Endothelial cell of umbilical vein (primary cell): ENCODE data around the gene MOGAT3. TPM values are rescaled to one million over a fixed set of nuclear protein-coding genes. Genes with fewer than 3 reads are reported as not detected.

Source experiments
- BruUV-seq: library from RNA; stranded (reverse); fragments of 400-500 nt; replicated peaks from 2 replicates; lab custom pipeline; 2021; lab: Mats Ljungman, UMichigan
- CTCF ChIA-PET: fragments of 300-600, 350-600 bp; sonication (Branson Sonifier 250); formaldehyde crosslinking; loops from one replicate; lab custom pipeline; 2021; ENCODE audit warnings: antibody characterized with exemption, inconsistent platforms; lab: Charles Lee
- POLR2A ChIA-PET: fragments of 300-600, 350-600 bp; sonication (Branson Sonifier 250); formaldehyde crosslinking; loops from one replicate; lab custom pipeline; 2021; ENCODE audit warnings: antibody characterized with exemption, inconsistent platforms; lab: Charles Lee
- DNase-seq: peaks from one replicate; pipeline ENCODE4 v3.0.0-alpha.2; 2011; ENCODE audit warnings: low read depth, low spot score
- FAIRE-seq: peaks from 2 replicates; lab custom pipeline; 2011; peaks lifted over from hg19 to GRCh38; lab: Jason Lieb, UNC
- H2AFZ ChIP-seq: 2 replicates; pipeline ENCODE4 v1.6.0; 2012; ENCODE audit warnings: low read depth, low read length, control low read depth, inconsistent platforms
- H3K27ac ChIP-seq: 2 replicates; pipeline ENCODE4 v1.5.1; 2011; ENCODE audit warnings: low read depth, mild to moderate bottlenecking, control low read depth, low read length, moderate library complexity; ENCODE audit not compliant: insufficient read depth
- H3K27me3 ChIP-seq, 2 experiments: 2 replicates each; pipeline versions ENCODE4 v1.6.0 to v1.6.1; 2011; ENCODE audit warnings: low read length in 2 of 2, mixed read lengths in 1 of 2; ENCODE audit not compliant: control insufficient read depth in 2 of 2, insufficient read depth in 2 of 2
- H3K36me3 ChIP-seq, 2 experiments: 2 replicates in 1 of 2; 3 replicates in 1 of 2; pipeline ENCODE4 v1.5.1; 2011; ENCODE audit warnings: low read length in 2 of 2, mild to moderate bottlenecking in 1 of 2, moderate library complexity in 1 of 2; ENCODE audit not compliant: control insufficient read depth in 2 of 2, insufficient read depth in 2 of 2; ENCODE audit errors: extremely low read depth in 1 of 2
- H3K4me1 ChIP-seq: 3 replicates; pipeline ENCODE4 v1.5.1; 2011; ENCODE audit warnings: mild to moderate bottlenecking, low read length; ENCODE audit not compliant: control insufficient read depth, insufficient read depth; ENCODE audit errors: extremely low read depth
- H3K4me2 ChIP-seq: 2 replicates; pipeline ENCODE4 v1.6.1; 2011; ENCODE audit warnings: low read length, control low read depth, mixed read lengths; ENCODE audit not compliant: insufficient read depth
- H3K4me3 ChIP-seq, 3 experiments: fragments of 200-600 bp in 1 of 3; sonication (generic), shearing (Covaris generic) in 1 of 3; replicated peaks in 1 of 3; 2 replicates each; pipeline ENCODE4 v1.5.1; 2011 to 2016; ENCODE audit warnings: control low read depth in 3 of 3, low read length in 3 of 3, mild to moderate bottlenecking in 2 of 3, inconsistent platforms in 1 of 3, low read depth in 1 of 3, moderate library complexity in 1 of 3; ENCODE audit not compliant: insufficient read depth in 1 of 3
- H3K79me2 ChIP-seq: 2 replicates; pipeline ENCODE4 v1.6.0; 2012; ENCODE audit warnings: low read length, inconsistent platforms; ENCODE audit not compliant: control insufficient read depth, insufficient read depth
- H3K9ac ChIP-seq: replicated peaks from 2 replicates; pipeline ENCODE3; 2011; ENCODE audit warnings: low read length, control low read depth; ENCODE audit not compliant: insufficient read depth; ENCODE audit errors: extremely low read depth
- H3K9me1 ChIP-seq: replicated peaks from 3 replicates; pipeline ENCODE4 v1.6.0; 2011; ENCODE audit warnings: mild to moderate bottlenecking, low read length; ENCODE audit not compliant: control insufficient read depth, insufficient read depth; ENCODE audit errors: extremely low read depth
- H3K9me3 ChIP-seq: replicated peaks from 2 replicates; pipeline ENCODE4 v1.5.1; 2012; ENCODE audit warnings: low read length, inconsistent platforms; ENCODE audit not compliant: control insufficient read depth, insufficient read depth
- H4K20me1 ChIP-seq: replicated peaks from 2 replicates; pipeline ENCODE3; 2011; ENCODE audit warnings: mild to moderate bottlenecking, low read length; ENCODE audit not compliant: control insufficient read depth, insufficient read depth; ENCODE audit errors: extremely low read depth
- CTCF ChIP-seq, 2 donors: IDR thresholded peaks; 1 replicate in 1 of 2; 2 replicates in 1 of 2; pipeline ENCODE4 v1.5.1; 2011; ENCODE audit warnings: low read length in 2 of 2, mild to moderate bottlenecking in 2 of 2, moderate library complexity in 2 of 2, control low read depth in 1 of 2, inconsistent platforms in 1 of 2, low read depth in 1 of 2; ENCODE audit not compliant: insufficient read depth in 1 of 2; ENCODE audit errors: extremely low read depth in 1 of 2
- EZH2 ChIP-seq: IDR thresholded peaks from 2 replicates; pipeline ENCODE4 v1.6.1; 2012; ENCODE audit warnings: borderline replicate concordance, low read depth, mild to moderate bottlenecking, moderate library complexity, low read length, inconsistent platforms; ENCODE audit not compliant: severe bottlenecking
- FOS ChIP-seq: IDR thresholded peaks from 2 replicates; pipeline ENCODE4 v1.6.1; 2011; ENCODE audit warnings: mild to moderate bottlenecking, low read length, moderate library complexity, borderline replicate concordance; ENCODE audit not compliant: insufficient read depth
- GATA2 ChIP-seq: IDR thresholded peaks from 2 replicates; pipeline ENCODE4 v1.7.0; 2011; ENCODE audit warnings: low read depth, mild to moderate bottlenecking, moderate library complexity, mixed read lengths, low read length; ENCODE audit not compliant: insufficient read length, insufficient read depth
- JUN ChIP-seq: IDR thresholded peaks from 2 replicates; pipeline ENCODE4 v1.6.1; 2011; ENCODE audit warnings: borderline replicate concordance, low read depth; ENCODE audit not compliant: insufficient read length, insufficient read depth
- MAX ChIP-seq: IDR thresholded peaks from 2 replicates; pipeline ENCODE4 v1.6.1; 2011; ENCODE audit not compliant: insufficient read depth, insufficient read length
- MYC ChIP-seq: IDR thresholded peaks from one replicate; pipeline ENCODE4 v1.6.1; 2011; ENCODE audit warnings: mild to moderate bottlenecking, low read depth, low read length
- POLR2A ChIP-seq: IDR thresholded peaks from 2 replicates; pipeline ENCODE4 v1.6.1; 2012; ENCODE audit warnings: low read depth, mild to moderate bottlenecking, control low read depth, low read length
- POLR2AphosphoS5 ChIP-seq: IDR thresholded peaks from 2 replicates; pipeline ENCODE4 v1.6.1; 2012; ENCODE audit warnings: low read depth, mild to moderate bottlenecking, control low read depth, low read length, moderate library complexity; ENCODE audit not compliant: insufficient read depth
- dilution Hi-C: fragments of 300-500 bp; cut with MboI; formaldehyde crosslinking; loops from one replicate; pipeline ENCODE4 v1.15.0; 2019; ENCODE audit warnings: low sequenced_read_pairs; ENCODE audit not compliant: extremely low pct_ligation_motif_present
- intact Hi-C: fragments of 100-400 bp; cut with micrococcal nuclease; formaldehyde crosslinking; loops from one replicate; pipeline ENCODE4 v1.10.0; 2022
- polyA plus RNA-seq, 4 experiments: library from polyadenylated mRNA; depleted of rRNA in 3 of 4; stranded (reverse) in 3 of 4; unstranded in 1 of 4; fragments of >200 nt; gene quantifications; 2 replicates each; pipeline versions ENCODE4 v1.2.1 to v1.2.3, GENCODE V29; 2011 to 2012; ENCODE audit warnings: missing spikeins in 1 of 4
- total RNA-seq: library from RNA; stranded (reverse); gene quantifications from 2 replicates; pipeline ENCODE4 v1.2.3, GENCODE V29; 2021

Gene MOGAT3
- total and polyA plus RNA-seq, 2 donors (not counting 3 experiments of a cell fraction or from before 2014, with no cell fraction given) = not detected

GRCh38 chr7:101165958-101166647 is 34.7 kb downstream of the MOGAT3 start:
- FAIRE-seq (no peak), DNase-seq (no peak)
- CTCF ChIA-PET = interaction anchor here (0.7 to 2.6 kb wide), 10 partner anchors 10 to 124 kb away, joined by 3 to 34 read pairs (median 5); partner anchors contain the start of gene AP1S1
- Histone ChIP-seq H3K4me2 (no peak overlapping the region), H3K27me3 (peaks cover 59 to 66% of the 10 kb centered on the region in 2 experiments), H3K9me1 (no peaks in the 10 kb centered on the region), H4K20me1 (no peaks in the 10 kb centered on the region), H3K9ac (no peak overlapping the region), H2AFZ (no peak overlapping the region), H3K27ac (no peak overlapping the region), H3K79me2 (no peaks in the 10 kb centered on the region), H3K9me3 (no peaks in the 10 kb centered on the region), H3K4me3 (no peak overlapping the region), H3K36me3 (no peaks in the 10 kb centered on the region), H3K4me1 (peaks cover 16% of the 10 kb centered on the region)
- no TSS peak for BruUV-seq
- dilution Hi-C loops (no loop called here), intact Hi-C loops (loop anchor here (1.0 to 10.0 kb wide), 2 partner anchors 22 to 271 kb away; partner anchors contain the start of gene ACHE)
- POLR2A ChIA-PET = interaction anchor here (0.5 kb wide), 1 partner anchor 37 kb away, joined by 9 read pairs; no protein-coding TSS in a partner anchor
- TF ChIP-seq POLR2AphosphoS5 = no peak
- no peak for TF ChIP-seq POLR2A
- TF ChIP-seq EZH2 = peak; percentile 41

- FAIRE-seq = peak; percentile 83
- H3K9ac ChIP-seq = no peak within 1 kb of the TSS
Measured at GRCh38 chr7:101165075-101165957, 35.5 kb downstream of the MOGAT3 start, which contains the start of gene VGF. VGF (minus strand) TSS chr7:101165569; CDS start chr7:101164843, 726 bp downstream.

More at GRCh38 chr7:101165075-101165957, 35.5 kb downstream of the MOGAT3 start, which contains the start of gene VGF:
- Histone ChIP-seq H4K20me1 (no peaks in the 10 kb centered on the region), H3K79me2 (no peaks in the 10 kb centered on the region), H3K4me1 (peaks cover 16% of the 10 kb centered on the region), H3K4me3 (no peak within 1 kb of the TSS), H3K27me3 (peaks cover 52 to 58% of the 10 kb centered on the region in 2 experiments), H3K4me2 (no peak within 1 kb of the TSS), H2AFZ (no peak within 1 kb of the TSS), H3K9me3 (no peaks in the 10 kb centered on the region), H3K36me3 (no peaks in the 10 kb centered on the region), H3K9me1 (no peaks in the 10 kb centered on the region), H3K27ac (no peak within 1 kb of the TSS)
- TF ChIP-seq MYC = no peak
- no peak for TF ChIP-seq JUN
- TF ChIP-seq POLR2A = no peak
- TF ChIP-seq FOS = no peak
- no peak for TF ChIP-seq GATA2
- TF ChIP-seq EZH2 = peak; percentile 39
- TF ChIP-seq POLR2AphosphoS5 = peak; percentile 58
- TF ChIP-seq CTCF (IDR thresholded peaks at IDR 0.05; ENCODE audit: extremely low read depth in 1 of 2, insufficient read depth in 1 of 2, low read depth in 1 of 2, low read length in 2 of 2) = no peak
- peak; percentile 95 for TF ChIP-seq MAX
- BruUV-seq = no TSS peak
- dilution Hi-C loops = no loop called here
- intact Hi-C loops = loop anchor here (1.0 to 10.0 kb wide), 2 partner anchors 21 to 271 kb away; partner anchors contain the start of gene ACHE
- peak; percentile 86 for DNase-seq
- ChIA-PET POLR2A (no interaction called here), CTCF (interaction anchor here (1.0 to 2.6 kb wide), 10 partner anchors 9 to 125 kb away, joined by 3 to 34 read pairs (median 5); partner anchors contain the start of gene AP1S1)
